ENCODE results near the gene F2RL3. TPM values are rescaled to one million over a fixed set of nuclear protein-coding genes. Genes with fewer than 3 reads are reported as not detected.
A peak's percentile ranks its signal among the peaks of the same experiment; 100 is the strongest.

Gene F2RL3
- total RNA-seq, 6 experiments from 2014 or later: 0.07 to 0.62 (median 0.28) TPM

GRCh38 chr19:16891696-16892382 is 3.0 kb downstream of the F2RL3 start:
- TF ChIP-seq POLR2A (IDR thresholded peaks at IDR 0.05): no peak
- no peak for TF ChIP-seq CTCF (IDR thresholded peaks at IDR 0.05)
- Histone ChIP-seq H3K36me3 (no peaks in the 10 kb centered on the region), H3K27me3 (peaks cover 0 to 7% of the 10 kb centered on the region in 2 donors), H3K4me3 (no peak overlapping the region), H3K27ac (no peak overlapping the region), H3K9me3 (no peaks in the 10 kb centered on the region), H3K4me1 (peaks cover 0 to 7% (median 0%) of the 10 kb centered on the region in 4 donors)
- DNase-seq: no peak
- intact Hi-C loops (cut with DNase I): no loop called here
- ATAC-seq: no peak
- WGBS (ENCODE audit: insufficient coverage, low coverage, low lambda C conversion rate, missing lambda C conversion rate): 100% methylated on average over 4 of the region's 12 CpGs

GRCh38 chr19:16892436-16892835 is 3.6 kb downstream of the F2RL3 start:
- no peak for DNase-seq
- Histone ChIP-seq H3K27ac (no peak overlapping the region), H3K27me3 (peaks cover 0 to 7% of the 10 kb centered on the region in 2 donors), H3K4me1 (peaks cover 0 to 7% (median 0%) of the 10 kb centered on the region in 4 donors), H3K9me3 (no peaks in the 10 kb centered on the region), H3K4me3 (no peak overlapping the region), H3K36me3 (no peaks in the 10 kb centered on the region)
- no peak for ATAC-seq
- WGBS (ENCODE audit: insufficient coverage, low coverage, low lambda C conversion rate, missing lambda C conversion rate): 42% methylated on average over 3 of the region's 4 CpGs
- TF ChIP-seq POLR2A (IDR thresholded peaks at IDR 0.05) (no peak), CTCF (IDR thresholded peaks at IDR 0.05) (no peak)
- intact Hi-C loops (cut with DNase I): no loop called here

- Histone ChIP-seq H3K4me3 (no peak overlapping the region), H3K4me1 (peaks cover 0 to 7% (median 0%) of the 10 kb centered on the region in 4 donors), H3K36me3 (no peaks in the 10 kb centered on the region), H3K27me3 (peaks cover 0 to 7% of the 10 kb centered on the region in 2 donors), H3K27ac (no peak overlapping the region), H3K9me3 (no peaks in the 10 kb centered on the region)
- DNase-seq: no peak
- WGBS (ENCODE audit: insufficient coverage, low coverage, low lambda C conversion rate, missing lambda C conversion rate): 53% methylated on average over 15 of the region's 19 CpGs
- intact Hi-C loops (cut with DNase I): no loop called here
- no peak for TF ChIP-seq POLR2A (IDR thresholded peaks at IDR 0.05)
- no peak for TF ChIP-seq CTCF (IDR thresholded peaks at IDR 0.05)
- no peak for ATAC-seq
These were observed 4.3 kb downstream of the F2RL3 start for GRCh38 chr19:16892868-16893685.

DNA sequence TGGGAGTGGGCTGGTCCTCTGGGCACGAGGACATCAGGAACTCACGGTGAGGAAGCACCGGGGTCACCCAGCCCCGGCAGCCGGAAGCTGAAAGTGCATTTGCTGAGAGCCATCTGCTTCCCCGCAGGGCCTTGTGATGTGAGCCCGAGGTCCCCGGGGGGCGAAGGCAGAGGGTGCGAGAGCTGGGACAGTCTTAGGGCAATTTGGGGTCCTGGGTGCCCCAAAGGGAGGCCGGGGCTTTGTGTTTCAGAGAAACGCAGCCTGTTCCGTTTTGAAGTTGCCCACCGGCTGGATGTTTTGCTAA is 4.8 kb downstream of the F2RL3 start:
- Histone ChIP-seq H3K9me3 (no peaks in the 10 kb centered on the region), H3K36me3 (no peaks in the 10 kb centered on the region), H3K4me1 (peaks cover 0 to 7% (median 0%) of the 10 kb centered on the region in 4 donors), H3K27ac (no peak overlapping the region), H3K4me3 (no peak overlapping the region), H3K27me3 (peaks cover 0 to 7% of the 10 kb centered on the region in 2 donors)
- intact Hi-C loops (cut with DNase I): no loop called here
- ATAC-seq (peak in 1 of 4 donors; percentile 1), DNase-seq (no peak)
- WGBS (ENCODE audit: insufficient coverage, low coverage, low lambda C conversion rate, missing lambda C conversion rate): no CpG with 5 or more reads among the region's 14 CpGs
- TF ChIP-seq POLR2A (IDR thresholded peaks at IDR 0.05): no peak

- Histone ChIP-seq H3K27ac (no peak overlapping the region), H3K27me3 (peaks cover 0 to 7% of the 10 kb centered on the region in 2 donors), H3K4me1 (peaks cover 0 to 7% (median 0%) of the 10 kb centered on the region in 4 donors), H3K4me3 (no peak overlapping the region), H3K9me3 (no peaks in the 10 kb centered on the region), H3K36me3 (no peaks in the 10 kb centered on the region)
- TF ChIP-seq CTCF (IDR thresholded peaks at IDR 0.05) (no peak), POLR2A (IDR thresholded peaks at IDR 0.05) (no peak)
- no peak for ATAC-seq
- DNase-seq: no peak
- intact Hi-C loops (cut with DNase I): no loop called here
- no CpG with 5 or more reads among the region's 7 CpGs for WGBS (ENCODE audit: insufficient coverage, low coverage, low lambda C conversion rate, missing lambda C conversion rate)
These were observed 5.3 kb downstream of the F2RL3 start for GRCh38 chr19:16894080-16894479.
